Mucosa of gallbladder (tissue), 1 donor: ENCODE results near the gene PPM1A. TPM values are rescaled to one million over a fixed set of nuclear protein-coding genes. Genes with fewer than 3 reads are reported as not detected.

Source experiments
- DNase-seq: peaks from one replicate; pipeline ENCODE4 v3.0.0-alpha.2; 2020; ENCODE audit warnings: low spot score
- total RNA-seq: library from RNA; stranded (reverse); gene quantifications from one replicate; pipeline ENCODE4 v1.2.1, GENCODE V29; 2021
- donor health status: DM: no; HTN: no; CAD: no.

Gene PPM1A
- total RNA-seq, 1 donor from 2014 or later, result 62.9 TPM

DNA sequence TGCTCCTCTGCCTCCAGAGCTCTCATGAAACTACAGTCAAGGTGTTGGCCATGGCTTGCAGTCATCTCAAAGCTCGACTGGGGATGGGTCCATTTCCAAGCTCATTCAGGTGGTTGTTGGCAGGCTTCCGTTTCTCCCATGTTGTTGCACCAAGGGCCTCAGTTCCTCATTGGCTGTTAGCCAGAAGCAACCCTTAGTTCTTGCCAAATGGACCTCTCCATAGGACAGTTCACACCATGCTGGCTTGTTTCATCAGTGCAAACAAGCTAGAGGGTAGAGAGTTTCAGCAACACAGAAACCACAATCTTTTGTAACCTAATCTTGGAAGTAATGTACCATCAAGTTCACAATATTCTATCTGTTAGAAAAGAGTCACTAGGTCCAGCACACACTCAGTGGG, 22.7 kb upstream of the PPM1A start:
- DNase-seq, result no peak

DNA sequence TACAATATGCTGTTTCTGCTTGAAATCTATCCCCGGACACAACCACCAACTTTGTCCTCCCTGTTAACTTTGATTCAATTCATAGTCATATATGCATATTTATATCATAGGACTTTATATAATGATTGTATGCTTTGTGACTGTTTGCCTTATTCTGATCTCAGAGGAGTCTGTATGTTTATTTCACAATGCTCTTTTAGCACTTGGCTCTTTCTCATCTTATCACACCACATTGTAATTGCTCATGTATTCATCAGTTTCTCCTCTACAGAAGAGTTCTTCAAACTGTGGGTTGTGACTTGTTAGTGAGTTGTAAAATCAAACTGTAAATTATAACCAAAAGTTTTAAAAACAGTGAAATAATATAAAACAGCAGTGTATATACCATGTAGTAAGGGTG, 21.7 kb upstream of the PPM1A start:
- DNase-seq, result no peak

DNA sequence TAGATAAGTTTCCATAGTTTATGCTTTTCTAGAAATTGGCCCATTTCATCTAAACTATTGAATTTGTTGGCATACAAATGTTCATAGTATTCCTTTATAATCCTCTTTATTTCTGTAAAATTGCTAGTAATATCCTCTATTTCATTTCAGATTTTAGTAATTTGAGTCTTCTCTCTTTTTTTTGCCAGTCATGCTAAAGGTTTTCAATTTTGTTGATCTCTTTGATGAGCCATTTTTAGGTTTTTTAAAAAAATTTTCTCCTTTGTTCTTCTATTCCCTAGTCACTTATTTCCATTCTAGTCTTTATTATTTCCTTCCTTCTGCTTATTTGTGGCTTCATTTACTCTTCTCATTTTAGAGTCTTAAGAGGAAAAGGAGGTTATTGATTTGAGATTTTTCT, 19.4 kb upstream of the PPM1A start:
- no peak for DNase-seq

DNA sequence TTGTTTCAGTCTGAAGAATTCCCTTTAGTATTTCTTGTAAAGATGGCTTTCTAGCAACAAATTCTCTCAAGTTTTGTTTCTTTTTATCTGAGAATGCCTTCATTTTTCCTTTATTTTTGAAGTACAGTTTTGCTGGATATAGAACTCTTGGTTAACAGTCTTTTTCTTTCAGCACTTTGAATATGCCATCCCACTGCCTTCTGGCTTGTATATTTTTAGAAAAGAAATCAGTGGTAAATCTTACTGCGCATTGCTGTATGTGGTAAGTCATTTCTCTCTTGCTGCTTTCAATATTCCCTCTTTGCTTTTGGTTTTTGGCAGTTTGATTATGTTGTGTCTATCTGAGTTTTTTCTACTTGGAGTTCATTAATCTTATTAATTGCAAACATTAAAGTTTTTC, 16.8 kb upstream of the PPM1A start:
- DNase-seq, result no peak

DNA sequence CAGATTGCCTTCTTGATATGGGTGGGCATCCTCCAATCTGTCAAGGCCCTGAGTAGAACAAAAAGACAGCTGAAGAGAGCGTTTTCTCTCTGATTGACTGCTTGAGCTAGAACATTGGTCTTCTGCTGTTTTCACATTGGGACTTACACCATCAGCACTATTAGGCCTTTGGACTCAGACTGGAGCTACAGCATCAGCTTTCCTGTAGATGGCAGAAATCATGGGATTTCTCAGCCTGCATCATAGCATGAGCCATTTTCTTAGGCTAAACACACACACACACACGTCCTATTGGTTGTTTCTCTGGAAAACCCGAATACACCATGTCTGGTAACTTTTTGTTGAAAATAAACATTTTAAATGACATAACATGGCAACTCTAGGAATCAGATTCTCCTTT, 15.8 kb upstream of the PPM1A start:
- no peak for DNase-seq

DNA sequence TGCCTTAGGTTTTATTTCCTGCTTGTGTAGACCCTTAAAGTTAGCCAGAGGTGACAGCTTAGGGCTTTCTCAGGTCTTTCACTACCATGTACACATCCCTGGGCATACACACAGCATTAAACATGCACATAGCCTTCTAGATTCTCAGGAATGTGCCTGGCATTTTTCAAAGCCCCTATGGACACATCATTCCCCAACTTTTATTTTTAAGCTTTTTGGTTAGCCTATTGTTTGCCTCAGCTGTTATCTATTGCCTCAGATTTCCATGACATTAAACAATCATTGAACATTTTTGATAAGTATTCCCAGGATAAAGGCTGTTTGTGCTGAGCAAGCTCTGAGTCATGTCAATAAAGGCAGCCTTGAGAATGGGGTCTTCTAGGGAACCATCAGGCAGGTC, 15.1 kb upstream of the PPM1A start:
- no peak for DNase-seq

DNA sequence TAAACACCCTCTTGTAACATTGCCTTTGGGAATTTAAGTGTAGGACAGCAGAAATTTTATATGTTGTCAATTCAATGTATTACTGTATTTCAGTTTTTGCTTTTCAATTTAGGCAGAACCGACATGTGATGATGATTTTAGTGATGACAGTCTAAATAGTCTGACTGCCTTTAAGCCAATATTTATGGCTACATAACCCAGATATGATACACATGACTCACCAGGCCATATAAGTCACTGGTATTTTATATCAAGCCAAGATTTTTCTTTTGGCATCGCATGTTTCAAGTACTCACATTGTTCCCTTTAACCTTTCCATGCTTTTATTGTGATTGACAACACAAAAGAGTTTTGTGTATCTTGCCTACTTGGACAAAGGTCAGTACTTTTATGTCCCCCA, 13.6 kb upstream of the PPM1A start:
- DNase-seq, result no peak

DNA sequence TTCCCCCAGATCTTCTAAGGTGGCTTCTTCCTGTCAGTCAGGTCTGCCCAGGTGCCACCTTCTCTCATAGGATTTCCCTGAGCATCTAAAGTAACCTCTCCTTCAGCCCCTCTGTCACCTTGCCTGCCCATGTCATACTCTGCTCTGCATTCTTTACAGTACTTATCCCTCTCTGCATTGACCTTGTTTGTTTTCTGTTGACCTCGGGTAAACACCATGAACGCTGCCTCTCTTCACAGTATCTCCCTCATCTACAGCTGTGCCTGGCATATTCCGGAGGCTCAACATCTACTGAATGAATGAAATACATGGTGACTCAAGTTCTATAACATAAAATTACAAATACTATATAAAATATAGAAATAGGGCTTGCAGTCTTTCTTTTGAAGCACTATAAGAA, 10.1 kb upstream of the PPM1A start:
- no peak for DNase-seq

DNA sequence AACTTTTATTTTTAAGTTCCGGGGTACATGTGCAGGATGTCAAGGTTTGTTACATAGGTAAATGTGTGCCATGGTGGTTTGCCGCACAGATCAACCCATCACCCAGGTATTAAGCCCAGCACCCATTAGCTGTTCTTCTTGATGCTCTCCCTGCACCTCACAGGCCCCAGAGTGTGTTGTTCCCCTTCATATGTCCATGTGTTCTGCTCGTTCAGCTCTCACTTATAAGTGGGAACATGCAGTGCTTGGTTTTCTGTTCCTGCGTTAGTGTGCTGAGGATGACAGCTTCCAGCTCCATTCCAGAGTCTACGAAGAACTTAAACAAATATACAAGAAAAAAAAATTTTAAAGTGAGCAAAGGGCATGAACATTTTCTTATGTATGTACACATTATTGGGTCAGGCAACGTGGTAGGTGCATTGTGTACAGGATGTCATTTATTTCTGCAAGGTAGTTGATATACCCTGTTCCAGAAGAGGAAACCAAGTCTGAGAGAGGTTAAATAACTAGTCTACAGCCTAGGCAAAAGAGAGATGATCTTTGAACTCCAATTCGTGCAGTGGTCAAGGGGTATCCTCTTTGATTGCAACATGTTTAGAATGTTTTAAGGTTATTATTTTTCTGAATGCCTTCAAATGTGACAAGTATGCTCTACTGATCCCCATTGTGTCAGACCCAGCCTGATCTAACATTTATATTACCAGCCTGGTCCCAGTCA, 8.7 kb upstream of the PPM1A start:
- no peak for DNase-seq

DNA sequence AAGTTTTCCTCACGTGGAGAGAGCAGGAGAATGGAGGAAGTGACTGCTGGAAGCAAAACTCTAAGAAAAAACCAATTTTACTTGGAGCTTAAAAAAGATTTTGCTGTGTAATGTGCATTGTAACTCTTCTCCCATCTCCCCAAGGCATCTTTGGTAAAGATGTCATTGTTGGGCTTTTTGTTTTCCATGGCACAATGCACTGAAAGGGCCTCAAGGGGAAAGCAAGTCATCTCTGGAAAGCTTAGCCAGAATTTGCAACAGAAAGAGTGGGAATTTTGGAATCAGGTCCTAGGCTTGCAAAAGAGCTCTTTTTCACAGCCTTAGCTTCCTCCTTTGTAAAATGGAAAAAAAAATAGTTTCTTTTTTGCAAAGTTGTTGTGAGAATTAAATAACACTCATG, 7.9 kb upstream of the PPM1A start:
- no peak for DNase-seq

DNA sequence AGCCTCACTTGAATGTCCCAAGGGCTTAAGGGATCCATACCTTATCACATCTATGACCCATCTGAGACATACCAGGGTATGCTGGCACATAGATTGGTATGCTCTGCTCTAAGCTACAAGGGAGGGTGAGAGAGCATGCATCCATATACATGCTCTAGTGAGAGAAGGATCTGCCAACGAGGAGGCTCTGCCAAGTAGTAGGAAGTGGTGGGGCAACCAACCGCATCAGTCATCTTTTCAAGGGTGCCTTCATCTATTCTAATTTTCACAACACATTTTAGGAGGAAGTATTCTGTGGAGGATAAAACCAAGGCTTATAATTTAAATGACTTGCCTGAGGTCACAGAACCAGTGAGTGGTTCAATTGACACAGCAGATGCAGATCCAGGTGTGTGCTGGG, 6.6 kb upstream of the PPM1A start:
- no peak for DNase-seq

DNA sequence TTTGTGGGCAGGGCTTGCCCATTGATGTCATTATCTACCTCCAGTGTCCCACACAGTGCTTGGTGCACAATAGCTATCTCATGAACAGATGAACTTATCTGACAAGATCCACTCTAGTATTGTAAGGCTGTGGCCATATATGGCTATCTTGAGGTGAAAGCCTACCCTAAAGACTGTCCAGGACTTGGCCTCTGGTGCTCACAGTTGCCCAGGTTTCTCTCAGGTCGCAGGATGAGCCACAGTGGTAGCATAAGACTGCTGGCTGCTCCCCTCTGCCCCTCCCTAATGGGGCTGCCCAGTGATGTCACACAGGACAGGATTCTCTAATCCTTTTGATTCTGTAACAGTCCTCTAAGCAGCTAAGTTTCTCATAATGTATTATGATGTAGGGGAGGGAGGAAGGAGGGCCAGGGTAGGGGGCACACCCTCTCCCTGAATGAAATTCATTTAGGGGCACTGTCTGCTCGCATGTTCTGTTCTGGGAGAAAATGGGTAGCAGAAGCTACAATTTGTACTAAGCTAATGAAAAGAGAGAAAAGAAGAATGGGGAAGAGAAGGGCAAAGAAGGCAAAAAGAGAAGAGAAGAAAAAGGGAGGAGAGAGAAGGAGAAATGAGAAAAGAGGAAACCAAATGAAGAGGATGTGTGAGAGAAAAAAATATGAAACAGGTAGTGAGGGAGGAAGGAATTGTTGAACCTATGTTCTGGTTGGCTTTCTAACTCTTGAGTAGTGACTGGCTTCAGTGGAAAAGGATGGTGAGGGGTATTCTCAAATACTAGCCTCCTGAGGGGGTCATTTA, 3.4 kb upstream of the PPM1A start:
- no peak for DNase-seq

DNA sequence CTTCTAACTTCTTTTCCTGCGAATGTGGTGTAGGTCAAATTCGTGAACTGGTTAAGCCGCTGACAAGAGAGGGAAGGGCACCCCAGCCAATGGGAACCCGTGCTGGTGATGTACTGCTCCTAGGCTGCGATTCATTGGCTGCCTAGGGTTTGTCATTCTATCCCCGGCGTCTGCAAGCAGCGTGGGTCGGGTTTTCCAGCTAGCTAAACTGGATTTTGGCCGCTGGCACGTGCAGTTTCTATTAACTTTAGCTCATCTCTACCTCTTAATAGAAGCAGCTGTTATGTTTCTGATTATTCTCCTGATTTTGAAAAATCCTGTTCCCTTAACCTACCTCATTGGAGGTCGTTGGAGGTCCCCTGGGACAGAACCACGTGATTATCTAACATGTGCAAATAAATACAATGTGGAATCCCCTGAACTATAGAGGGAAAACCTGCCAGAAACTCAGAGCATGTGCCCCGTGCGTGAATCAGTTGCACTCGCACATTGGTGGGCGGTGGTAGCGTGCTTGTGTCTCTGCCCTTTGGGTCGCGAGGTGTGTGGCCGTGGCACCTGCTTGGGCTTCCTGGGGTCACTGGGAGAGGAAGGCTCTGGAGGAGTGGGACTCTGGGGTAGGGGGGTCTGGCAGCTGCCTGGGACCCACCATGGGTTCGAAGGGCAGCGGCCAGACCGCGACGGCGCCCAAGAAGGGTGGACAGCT, 876 bp upstream of the PPM1A start:
- peak; percentile 92 for DNase-seq

DNA sequence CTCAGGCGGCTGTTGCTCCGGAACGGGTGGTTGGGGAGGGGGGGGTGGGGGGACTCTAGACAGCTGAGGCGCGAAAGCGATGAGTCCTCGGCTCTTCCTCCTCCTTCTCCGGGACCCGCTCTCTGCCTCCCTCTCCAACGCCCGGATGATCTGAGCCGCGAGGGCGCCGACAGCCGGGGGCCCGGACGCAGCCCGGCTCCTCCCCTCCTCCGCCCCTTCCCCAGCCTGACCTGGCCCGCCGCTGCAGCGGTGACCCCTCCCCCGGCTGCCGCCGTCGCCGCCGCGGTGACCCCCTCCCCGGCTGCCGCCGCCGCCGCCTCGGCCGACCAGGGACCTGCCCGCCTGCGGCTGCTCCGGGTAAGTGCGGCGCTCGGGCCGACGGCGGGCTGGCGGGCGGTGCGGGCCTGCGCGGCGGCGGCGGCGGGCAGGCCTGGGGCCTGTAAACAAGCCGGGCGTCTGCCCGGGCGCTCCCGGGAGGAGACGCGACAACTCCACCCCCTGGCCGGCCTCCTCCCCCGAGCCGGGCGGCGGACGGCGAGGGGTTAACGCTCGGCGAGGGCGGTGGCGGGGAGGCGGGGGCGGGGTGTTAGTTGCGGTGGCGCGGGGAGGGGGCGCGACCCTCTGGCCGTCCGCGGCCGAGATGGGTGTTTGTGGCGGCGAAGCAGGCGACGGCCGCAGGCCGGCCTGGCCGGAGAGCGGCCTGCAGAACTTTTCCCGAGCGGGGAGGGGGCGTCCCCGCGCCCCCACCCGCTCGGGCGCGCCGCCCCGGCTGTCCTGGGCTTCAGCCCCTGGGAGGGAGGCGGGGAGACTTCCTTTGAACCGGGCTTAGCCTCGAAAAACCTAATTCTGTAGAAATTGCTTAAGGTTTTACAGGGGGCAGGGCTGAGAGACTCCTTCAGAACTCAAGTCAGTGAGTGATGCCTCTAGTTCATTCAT, 568 bp downstream of the PPM1A start:
- DNase-seq, result peak; percentile 60

DNA sequence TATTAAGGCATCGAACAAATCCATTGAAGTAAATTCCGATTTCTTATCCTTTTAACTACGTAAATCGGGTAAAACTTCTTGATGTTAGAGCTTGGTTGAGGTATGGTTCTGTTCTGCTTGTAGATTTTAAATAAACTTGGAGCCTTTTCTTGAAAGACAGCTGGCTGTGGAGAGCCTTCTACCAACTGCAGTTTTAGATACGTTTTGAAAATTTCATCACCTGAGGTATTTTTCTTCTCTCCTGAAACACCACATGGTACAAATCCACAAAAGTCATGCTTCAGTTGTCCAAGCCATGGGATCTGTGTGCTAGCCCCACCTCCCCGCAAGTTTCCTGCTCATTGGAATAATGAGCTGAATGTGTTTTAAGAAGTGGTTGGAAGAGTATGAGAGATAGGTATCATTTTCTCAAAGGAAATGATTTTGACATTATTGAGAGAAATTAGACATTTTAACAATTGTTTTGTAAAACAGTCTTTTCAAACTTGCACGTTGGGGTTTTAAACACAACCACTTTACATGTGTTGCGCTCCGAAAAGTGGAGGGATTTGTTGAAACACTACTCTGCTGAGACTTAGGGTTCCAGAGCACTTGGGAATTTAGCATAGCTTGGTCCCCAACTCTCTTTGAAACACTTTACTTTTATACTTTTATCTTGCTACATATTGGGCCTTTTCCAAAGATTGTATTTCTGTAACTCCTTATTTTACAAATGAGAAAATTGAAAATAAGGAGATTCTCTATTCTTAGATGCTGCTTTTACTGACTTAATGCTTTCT, 1.4 kb downstream of the PPM1A start:
- no peak for DNase-seq

DNA sequence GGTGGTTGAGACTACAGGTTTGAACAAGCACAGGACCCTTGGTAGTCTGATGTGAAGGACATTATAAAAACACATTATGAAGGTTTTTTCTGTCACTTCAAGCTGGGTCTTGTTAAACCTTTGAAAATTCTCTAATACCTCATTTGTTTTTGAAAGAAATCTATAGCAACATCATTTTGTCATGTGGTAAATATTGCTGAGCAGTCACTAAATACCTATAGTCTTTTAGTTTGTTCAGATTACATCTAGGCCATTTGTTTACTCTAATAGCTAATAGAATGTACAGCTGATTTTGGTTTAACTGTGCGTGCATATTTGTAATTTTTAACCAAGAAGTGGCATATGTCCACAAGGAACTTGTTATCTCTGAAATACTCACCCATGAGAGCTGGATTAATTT, 2.9 kb downstream of the PPM1A start:
- no peak for DNase-seq

DNA sequence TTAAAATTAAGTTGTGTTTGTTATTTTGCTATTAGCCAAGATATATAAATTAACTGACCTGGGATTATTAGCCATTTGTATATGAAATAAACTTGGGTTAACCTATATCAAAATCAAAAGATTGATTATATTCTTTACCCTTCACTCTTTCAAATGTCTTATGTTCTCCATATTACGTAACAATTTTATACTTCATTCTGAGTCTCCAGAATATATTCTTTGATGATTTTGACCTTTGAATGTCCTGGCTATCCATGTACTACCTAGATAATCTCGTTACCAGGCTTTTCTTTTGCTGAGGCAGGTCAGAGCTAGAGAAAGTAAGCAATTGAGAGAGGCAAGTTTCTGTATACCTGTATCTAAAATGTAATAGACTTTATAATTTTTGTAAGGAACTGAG, 3.6 kb downstream of the PPM1A start:
- no peak for DNase-seq

DNA sequence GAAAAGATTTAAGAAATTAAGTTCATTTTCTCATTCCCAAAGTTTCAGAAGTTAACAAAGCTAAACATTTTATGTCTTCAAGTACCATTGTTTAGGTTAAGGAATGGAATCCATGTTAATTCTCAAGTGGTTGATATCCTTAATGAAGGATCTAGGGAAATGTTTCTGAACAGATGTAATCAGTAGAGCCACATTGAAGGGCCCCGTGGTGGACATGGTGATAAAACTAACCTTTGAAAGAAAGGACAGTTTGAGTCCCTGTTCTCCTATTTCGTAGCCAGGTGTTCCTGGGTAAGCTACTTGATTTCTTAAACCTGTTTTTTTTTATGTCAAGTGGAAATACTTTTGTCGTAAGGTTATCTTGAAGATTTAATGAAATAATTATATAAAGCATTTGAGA, 4.6 kb downstream of the PPM1A start:
- no peak for DNase-seq

DNA sequence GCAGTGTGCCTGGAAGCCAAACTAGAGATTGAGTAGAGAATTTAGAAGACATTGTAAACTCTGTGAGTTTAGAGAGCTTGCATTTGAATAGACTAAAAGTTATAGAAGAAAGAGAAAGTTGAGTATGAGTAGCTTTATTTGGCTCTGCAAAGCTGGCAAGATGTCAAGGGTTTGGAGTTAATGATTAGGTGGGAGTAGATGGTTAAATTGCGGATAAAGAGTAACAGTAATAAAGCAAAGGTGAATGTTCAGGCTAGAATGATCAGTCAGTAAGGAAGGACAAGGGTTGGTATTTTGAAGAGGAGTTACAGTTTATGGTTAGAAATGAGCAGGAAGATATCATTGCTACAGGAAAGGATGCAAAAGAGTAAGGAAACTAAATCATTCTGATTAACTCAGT, 5.2 kb downstream of the PPM1A start:
- peak; percentile 29 for DNase-seq

DNA sequence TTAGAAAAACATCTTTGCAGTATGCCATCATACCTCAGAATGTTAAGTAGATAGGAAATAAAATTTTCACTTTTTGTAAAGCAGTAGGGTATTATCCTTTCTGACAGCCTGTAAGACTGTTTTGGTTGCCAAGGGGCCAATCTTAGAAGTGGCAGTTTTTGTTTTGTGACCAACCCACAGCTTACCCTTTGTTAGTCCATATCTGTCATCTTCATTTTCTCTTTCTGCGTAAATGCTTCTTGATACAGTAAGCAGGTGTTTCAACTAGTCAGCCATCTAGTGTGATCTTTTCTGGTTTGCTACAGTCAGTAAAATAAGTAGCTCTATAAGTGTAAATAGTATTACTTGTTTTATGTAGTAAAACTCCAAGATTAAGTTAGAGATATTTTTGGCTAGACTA, 8.8 kb downstream of the PPM1A start:
- no peak for DNase-seq

DNA sequence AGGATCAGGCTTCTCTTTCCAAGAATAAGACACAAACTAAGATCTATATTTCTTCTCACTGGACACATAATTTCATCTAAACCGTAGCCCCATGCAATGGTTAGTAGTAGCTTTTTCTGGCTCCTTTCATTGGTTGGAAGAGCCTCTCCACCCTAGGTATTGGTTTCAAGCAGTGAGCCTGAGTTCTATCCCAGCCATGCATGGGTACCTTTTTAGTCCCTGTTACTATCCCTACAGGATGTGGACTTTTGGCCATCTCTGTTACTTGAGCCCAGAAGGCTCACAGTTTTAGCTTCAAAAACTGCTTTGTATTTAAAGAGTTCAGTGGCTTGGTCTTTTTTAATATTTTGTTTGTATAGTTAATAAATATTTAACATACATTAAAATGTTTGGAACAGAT, 16.1 kb downstream of the PPM1A start:
- DNase-seq, result no peak
